AG10803 (cell line): ENCODE data around the gene SIX3.

Source experiments
- DNase-seq: peaks from one replicate; pipeline ENCODE4 v3.0.0; 2010; ENCODE audit warnings: low read depth
- H3K4me3 ChIP-seq: 2 replicates; pipeline ENCODE4 v1.5.1; 2011; ENCODE audit warnings: mild to moderate bottlenecking, low read length, control low read depth
- CTCF ChIP-seq: conservative IDR thresholded peaks from 2 replicates; pipeline ENCODE4 v1.5.1; 2011; ENCODE audit warnings: mild to moderate bottlenecking, low read length, control low read depth, inconsistent platforms

The SIX3 gene

DNA sequence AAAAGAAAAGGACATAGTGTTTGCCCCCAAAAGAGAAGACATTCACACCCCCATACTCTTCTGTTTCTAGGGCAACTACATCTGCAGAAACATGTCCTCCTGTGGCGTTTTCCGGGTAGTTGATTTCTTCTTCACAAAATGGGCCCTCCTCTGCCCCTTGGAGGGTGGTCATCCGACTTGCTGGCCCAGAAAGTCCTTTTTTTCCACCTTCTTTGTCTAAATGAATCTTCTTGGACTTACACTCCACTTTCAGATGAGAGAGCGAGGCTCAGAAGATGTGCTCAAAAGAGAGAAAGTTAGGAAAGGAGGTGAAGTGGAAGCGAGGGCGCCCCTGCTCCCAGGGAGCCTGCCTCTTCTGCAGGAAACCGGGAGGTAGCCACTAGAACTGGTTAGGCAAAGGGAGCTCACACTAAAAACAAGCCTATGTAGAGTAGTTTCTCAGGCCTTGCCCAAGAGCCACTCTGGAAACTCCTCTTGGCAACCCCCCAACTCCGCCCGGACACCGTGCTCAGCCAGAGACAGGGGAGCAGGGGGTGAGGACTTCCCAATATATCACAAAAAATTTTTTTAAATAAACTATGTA is 10.2 kb upstream of the SIX3 start:
- no peak for TF ChIP-seq CTCF
- H3K4me3 ChIP-seq, result no peak overlapping the region
- DNase-seq, result no peak

- no peak for DNase-seq
- no peak overlapping the region for H3K4me3 ChIP-seq
- no peak for TF ChIP-seq CTCF
These were observed 9.4 kb upstream of the SIX3 start for GRCh38 chr2:44932079-44932478.

- DNase-seq, result no peak
- TF ChIP-seq CTCF, result no peak
- H3K4me3 ChIP-seq, result no peak overlapping the region
These were observed 8.7 kb upstream of the SIX3 start for GRCh38 chr2:44932564-44933392.

- no peak for DNase-seq
- TF ChIP-seq CTCF, result no peak
- H3K4me3 ChIP-seq, result no peak overlapping the region
These were observed 8.0 kb upstream of the SIX3 start for GRCh38 chr2:44933434-44933951.

- TF ChIP-seq CTCF, result no peak
- H3K4me3 ChIP-seq, result no peak overlapping the region
- DNase-seq, result no peak
These were observed 7.2 kb upstream of the SIX3 start for GRCh38 chr2:44934038-44934982.

DNA sequence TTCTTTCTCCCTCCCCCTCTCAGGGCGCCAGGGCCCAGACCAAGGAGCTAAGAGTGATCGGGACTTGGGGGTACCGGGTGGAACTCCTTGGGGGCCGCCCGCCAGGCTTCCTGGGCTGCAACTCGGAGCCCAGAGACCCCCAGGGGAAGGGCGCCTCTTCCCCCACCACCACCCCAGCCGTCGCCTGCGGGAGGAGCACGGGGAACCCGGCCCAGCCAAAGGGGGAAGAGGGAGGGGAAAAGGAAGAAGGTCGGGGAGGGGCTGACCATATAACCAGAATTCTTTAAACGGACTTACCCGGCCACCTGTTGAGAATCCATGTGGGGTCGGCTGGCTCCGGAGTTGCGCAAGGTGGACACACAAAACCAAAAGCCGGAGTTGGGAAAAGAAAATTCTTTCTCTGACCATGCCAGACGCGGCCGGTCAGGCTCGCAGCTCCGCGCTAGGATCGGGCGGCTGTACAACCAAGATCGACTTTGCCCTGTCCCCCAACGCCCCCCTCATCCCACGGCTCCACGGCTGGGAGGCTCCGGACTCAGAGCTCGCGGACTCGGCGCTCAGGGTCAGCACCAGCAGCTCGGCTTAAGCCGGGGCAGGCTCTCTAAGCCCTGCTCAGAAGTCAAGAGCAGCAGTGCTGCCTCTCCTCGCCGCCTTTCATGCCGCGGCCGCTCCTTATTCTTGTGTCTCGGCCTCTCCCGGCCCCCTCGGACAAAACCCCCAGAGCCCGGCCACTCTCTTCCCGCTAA is 6.3 kb upstream of the SIX3 start:
- no peak overlapping the region; the same call in 1 of the 2 replicates for H3K4me3 ChIP-seq
- no peak for DNase-seq

More for the DNA sequence above, 6.3 kb upstream of the SIX3 start:
- TF ChIP-seq CTCF, result no peak
